C4-2B (cell line): Measurements from ENCODE around the gene SLC8A1.

ENCODE experiments used
- CTCF ChIP-seq: fragments of 450-650 bp; conservative IDR thresholded peaks from 2 replicates; pipeline ENCODE4 v1.5.1; 2017; ENCODE audit warnings: mild to moderate bottlenecking
- ZFX ChIP-seq: fragments of 450-650 bp; IDR thresholded peaks from 2 replicates; pipeline ENCODE4 v1.6.1; 2017

- TF ChIP-seq CTCF, result no peak
- TF ChIP-seq ZFX, result no peak
These were observed 164.7 kb downstream of the SLC8A1 start for GRCh38 chr2:40287195-40287594.
